GM12878 (cell line): ENCODE measurements around the gene SP8. TPM values are rescaled to one million over a fixed set of nuclear protein-coding genes. Genes with fewer than 3 reads are reported as not detected.
"Not testable (repeated sequence)": the region's sequence is repeated elsewhere in the genome, so short reads cannot be mapped to it uniquely, and the experiment has no call there.

ENCODE experiments used
- ATAC-seq: fragments of 200-7000 bp; cut with Tn5 transposase; 3 replicates; pipeline ENCODE4 v1.9.1; 2020; ENCODE audit warnings: mild to moderate bottlenecking, moderate library complexity
- Bru-seq: library from RNA; stranded (reverse); fragments of 400-500 nt; gene quantifications from one replicate; lab custom pipeline; 2021; lab: Mats Ljungman, UMichigan
- BruChase-seq, 2 experiments: library from RNA; stranded (reverse); fragments of 400-500 nt; gene quantifications; one replicate each; lab custom pipeline; 2021; lab: Mats Ljungman, UMichigan
- BruUV-seq: library from RNA; stranded (reverse); fragments of 400-500 nt; replicated peaks from 2 replicates; lab custom pipeline; 2021; lab: Mats Ljungman, UMichigan
- CTCF ChIA-PET: fragments of 300-600 bp; sonication (Branson Sonifier 250); formaldehyde crosslinking; extraction: SDS; loops from one replicate; lab custom pipeline; 2021; ENCODE audit warnings: inconsistent platforms; lab: Yijun Ruan, JAX
- POLR2A ChIA-PET: fragments of 350-600 bp; formaldehyde crosslinking; extraction: SDS; loops from one replicate; lab custom pipeline; 2021; ENCODE audit warnings: inconsistent platforms; lab: Charles Lee
- RAD21 ChIA-PET: fragments of 300-600 bp; sonication (Branson Sonifier 250); formaldehyde crosslinking; loops from one replicate; lab custom pipeline; 2023; ENCODE audit warnings: antibody characterized with exemption; ENCODE audit not compliant: unreplicated experiment; lab: Charles Lee
- SMC1A ChIA-PET: fragments of 300-600 bp; sonication (Branson Sonifier 250); formaldehyde crosslinking; loops from one replicate; lab custom pipeline; 2023; ENCODE audit not compliant: unreplicated experiment, uncharacterized antibody; lab: Charles Lee
- DNase-seq: peaks from one replicate; pipeline ENCODE4 v3.0.0-alpha.2; 2011; ENCODE audit warnings: low read depth, low spot score
- FAIRE-seq: peaks from 3 replicates; lab custom pipeline; 2011; peaks lifted over from hg19 to GRCh38; lab: Jason Lieb, UNC
- H2AFZ ChIP-seq: 2 replicates; pipeline ENCODE4 v1.6.0; 2011; ENCODE audit warnings: low read depth, low read length, control low read depth; ENCODE audit not compliant: control insufficient read depth
- H3K27ac ChIP-seq: 2 replicates; pipeline ENCODE4 v1.5.1; 2011; ENCODE audit warnings: control low read depth; ENCODE audit not compliant: control insufficient read depth, insufficient read depth
- H3K27me3 ChIP-seq, 2 experiments: replicated peaks in 1 of 2; 2 replicates each; pipeline versions ENCODE4 v1.6.0 to v1.6.1; 2011; ENCODE audit warnings: low read length in 1 of 2; ENCODE audit not compliant: control insufficient read depth in 2 of 2, insufficient read depth in 2 of 2
- H3K36me3 ChIP-seq, 2 experiments: 2 replicates each; pipeline ENCODE4 v1.5.1; 2011; ENCODE audit warnings: low read length in 1 of 2; ENCODE audit not compliant: control insufficient read depth in 2 of 2, insufficient read depth in 2 of 2
- H3K4me1 ChIP-seq: 2 replicates; pipeline ENCODE4 v1.6.1; 2011; ENCODE audit warnings: mild to moderate bottlenecking, low read length, moderate library complexity, mixed read lengths; ENCODE audit not compliant: control insufficient read depth, insufficient read depth
- H3K4me2 ChIP-seq: 2 replicates; pipeline ENCODE4 v1.6.0; 2011; ENCODE audit warnings: control low read depth; ENCODE audit not compliant: control insufficient read depth, insufficient read depth
- H3K4me3 ChIP-seq: fragments of 200-600 bp; sonication (generic); 2 replicates; pipeline ENCODE4 v1.5.1; 2016
- H3K79me2 ChIP-seq: 2 replicates; pipeline ENCODE4 v1.6.0; 2011; ENCODE audit warnings: low read length; ENCODE audit not compliant: control insufficient read depth, insufficient read depth
- H3K9ac ChIP-seq: 2 replicates; pipeline ENCODE4 v1.8.0; 2011; ENCODE audit warnings: low read length, control low read depth, mixed read lengths; ENCODE audit not compliant: control insufficient read depth, insufficient read depth
- H3K9me3 ChIP-seq: replicated peaks from 3 replicates; pipeline ENCODE4 v1.5.1; 2011; ENCODE audit warnings: mild to moderate bottlenecking, low read length; ENCODE audit not compliant: control insufficient read depth, insufficient read depth
- H4K20me1 ChIP-seq: 2 replicates; pipeline ENCODE4 v1.6.0; 2011; ENCODE audit not compliant: control insufficient read depth, insufficient read depth
- CBX5 ChIP-seq: sonication (generic); IDR thresholded peaks from 2 replicates; pipeline ENCODE4 v1.6.1; 2016; ENCODE audit warnings: low read depth, moderate library complexity, mild to moderate bottlenecking, inconsistent platforms
- FOS ChIP-seq: IDR thresholded peaks from 3 replicates; pipeline ENCODE4 v1.6.1; 2011; ENCODE audit warnings: borderline replicate concordance; ENCODE audit not compliant: insufficient read length; ENCODE audit errors: extremely low read depth
- ZNF24 ChIP-seq: fragments of 450-650 bp; IDR thresholded peaks from 2 replicates; pipeline ENCODE4 v1.6.1; 2017; ENCODE audit warnings: antibody characterized with exemption, mild to moderate bottlenecking
- WGBS: methylation state at CpG from one replicate; pipeline ENCODE4 v1.1.6; 2016; ENCODE audit warnings: low lambda C conversion rate; ENCODE audit not compliant: insufficient replicate concordance, insufficient coverage; ENCODE audit errors: missing lambda C conversion rate; 5-methylcytosine and 5-hydroxymethylcytosine counted together
- in situ Hi-C: fragments of 300-500 bp; cut with MboI; formaldehyde crosslinking; loops from 9 replicates; pipeline ENCODE4 v1.14.3; 2018; ENCODE audit warnings: mixed read lengths
- intact Hi-C: fragments of 100-400 bp; cut with micrococcal nuclease; formaldehyde crosslinking; loops from one replicate; pipeline ENCODE4 v1.14.2; 2022; ENCODE audit not compliant: unreplicated experiment
- long read RNA-seq, 2 experiments: library from polyadenylated mRNA; unstranded; transcript quantifications; one replicate each; pipeline ENCODE4 v2.0.0, GENCODE V29; 2019 to 2020
- polyA minus RNA-seq, 3 experiments: library from RNA; depleted of rRNA, polyadenylated mRNA; stranded (reverse); fragments of >200 nt; gene quantifications; 2 replicates each; pipeline ENCODE4 v1.2.3, GENCODE V29; 2011
- polyA plus RNA-seq, 11 experiments: library from polyadenylated mRNA; depleted of rRNA in 4 of 11; unstranded in 6 of 11; stranded (reverse) in 5 of 11; fragments of >200 nt; fragmentation: Nextera tagmentation in 4 of 11; fragmentation: Illumina TruSeq in 1 of 11; extraction: Ambion mirVana in 4 of 11; extraction: Trizol in 1 of 11; gene quantifications; 1 replicate in 1 of 11; 2 replicates in 10 of 11; pipeline versions ENCODE4 v1.2.1 to v1.2.3, GENCODE V29; 2011 to 2016; ENCODE audit warnings: inconsistent platforms in 2 of 11, missing spikeins in 2 of 11, low read depth in 1 of 11
- total RNA-seq, 4 experiments: library from RNA; depleted of rRNA in 3 of 4; stranded (reverse); fragments of >200 nt in 3 of 4; fragmentation: Illumina TruSeq in 1 of 4; extraction: Trizol in 1 of 4; gene quantifications; 2 replicates each; pipeline versions ENCODE4 v1.2.1 to v1.2.3, GENCODE V29; 2013 to 2021

SP8 gene
- total RNA-seq (2013; cell fraction: nucleolus; rRNA removed) = not detected in 2 replicates
- total RNA-seq (2014; rRNA removed) = not detected in 2 replicates
- not detected in 2 replicates for total RNA-seq (2014; rRNA removed; fragmentation: Illumina TruSeq; extraction: Trizol)
- not detected in 2 replicates for total RNA-seq (2021)
- polyA plus RNA-seq (2011; ENCODE audit: low read depth) = not detected
- not detected in 2 replicates for polyA plus RNA-seq (2011; rRNA removed)
- polyA plus RNA-seq (2011; cell fraction: cytosol; rRNA removed) = not detected in 2 replicates
- not detected in 2 replicates for polyA plus RNA-seq (2011; cell fraction: nucleus; rRNA removed)
- polyA plus RNA-seq (2012) = not detected in 2 replicates
- not detected in 2 replicates for polyA plus RNA-seq (2014; fragmentation: Illumina TruSeq; extraction: Trizol)
- not detected for polyA plus RNA-seq (2014; fragmentation: Nextera tagmentation; extraction: Ambion mirVana)
- not detected in 2 replicates for polyA plus RNA-seq (2014; rRNA removed)
- not detected for polyA plus RNA-seq (2016; fragmentation: Nextera tagmentation; extraction: Ambion mirVana)
- polyA minus RNA-seq (2011; rRNA and poly(A)+ RNA removed) = not detected in 2 replicates
- not detected in 2 replicates for polyA minus RNA-seq (2011; cell fraction: cytosol; rRNA and poly(A)+ RNA removed)
- not detected in 2 replicates for polyA minus RNA-seq (2011; cell fraction: nucleus; rRNA and poly(A)+ RNA removed)
- not detected for Bru-seq, nascent RNA
- BruChase-seq, experiment 1, labeled RNA remaining after a 6-hour chase = not detected
- BruChase-seq, experiment 2, labeled RNA remaining after a 2-hour chase = not detected
- long read RNA-seq, experiment 1 = 0 reads
- long read RNA-seq, experiment 2 = 0 reads

DNA sequence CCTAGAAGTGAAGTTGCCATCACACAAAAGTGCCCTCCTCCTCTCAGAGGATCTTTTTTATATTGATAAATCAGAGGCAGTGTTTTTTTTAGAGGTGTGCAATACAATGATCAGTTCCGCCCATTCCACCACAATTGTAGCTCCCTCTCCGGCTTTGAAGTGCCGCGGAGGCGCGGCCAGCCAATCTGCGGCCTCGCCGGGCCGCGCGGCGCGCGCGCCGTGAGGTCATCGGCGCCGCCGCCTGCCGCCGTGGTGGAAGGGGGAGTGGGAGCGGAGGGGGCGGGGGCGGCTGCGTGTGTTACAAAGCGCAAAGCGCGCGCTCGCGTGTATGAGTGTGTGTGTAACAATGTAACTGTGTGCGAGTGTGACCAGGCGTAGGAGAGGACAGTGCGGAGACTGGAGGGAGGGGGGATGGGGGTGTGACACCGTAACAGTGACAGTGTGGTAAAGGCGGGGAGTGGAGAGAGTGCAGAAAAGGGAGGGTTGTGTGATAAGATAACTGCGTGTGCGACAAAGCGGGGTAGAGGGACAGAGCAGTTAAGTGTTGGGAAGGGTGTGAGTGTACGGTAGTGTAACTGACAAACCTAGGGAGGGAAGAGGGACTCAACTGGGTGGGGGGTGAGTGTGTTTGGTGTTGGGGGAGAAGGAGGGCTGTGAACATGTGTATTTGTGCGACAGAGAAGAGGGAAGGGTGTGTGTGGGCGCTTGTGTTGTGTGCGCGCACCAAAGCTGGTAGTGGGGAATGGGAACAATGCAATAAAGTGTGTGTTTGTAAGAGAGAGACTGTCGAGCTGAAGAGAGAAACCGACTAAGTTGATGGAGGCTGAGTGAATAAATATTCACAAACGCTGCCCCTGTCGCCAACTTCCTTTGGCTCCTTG, at the start of gene SP8:
Gene SP8, minus strand, starts transcription at position 108 of the 881 bp plus-strand sequence. Its CDS starts 88 bp downstream, at position 20.
- Histone ChIP-seq H3K27me3 (peaks cover 8 to 18% of the 10 kb centered on the region in 2 experiments; a peak in 3 of 4 replicates), H3K9ac (no peak within 1 kb of the TSS)
- CTCF ChIA-PET = no interaction called here

DNA sequence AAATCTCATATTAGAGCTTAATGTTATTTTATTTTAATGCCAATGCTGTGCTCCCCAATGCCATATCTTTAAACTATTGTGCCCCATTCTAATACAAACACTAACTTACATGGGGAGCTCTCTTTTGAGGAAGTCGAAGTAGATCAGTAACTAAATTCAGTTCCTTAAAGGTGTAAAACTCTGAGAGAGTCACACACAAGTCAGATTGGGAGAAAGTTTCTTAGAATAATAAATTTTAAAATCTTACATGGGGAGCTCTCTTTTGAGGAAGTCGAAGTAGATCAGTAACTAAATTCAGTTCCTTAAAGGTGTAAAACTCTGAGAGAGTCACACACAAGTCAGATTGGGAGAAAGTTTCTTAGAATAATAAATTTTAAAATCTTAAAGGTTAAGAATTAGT, 49.7 kb upstream of the SP8 start:
- 0% methylated on average over 2 of the region's 2 CpGs for WGBS
- H3K4me1 ChIP-seq, H3K79me2 ChIP-seq, H2AFZ ChIP-seq, H3K36me3 ChIP-seq, in situ Hi-C loops, H3K4me2 ChIP-seq, H3K9ac ChIP-seq, POLR2A ChIA-PET, H4K20me1 ChIP-seq, FAIRE-seq, DNase-seq, H3K9me3 ChIP-seq, H3K27me3 ChIP-seq, H3K27ac ChIP-seq, H3K4me3 ChIP-seq, BruUV-seq, intact Hi-C loops: not testable (repeated sequence)
- ATAC-seq = peak; percentile 48
- ChIA-PET RAD21 (interaction anchor here (1.1 to 1.2 kb wide), 2 partner anchors 56 to 61 kb away, joined by 3 to 5 read pairs; no protein-coding TSS in a partner anchor), SMC1A (interaction anchor here (1.3 kb wide), 1 partner anchor 11 kb away, joined by 5 read pairs; no protein-coding TSS in a partner anchor), CTCF (interaction anchor here (2.2 kb wide), 1 partner anchor 418 kb away, joined by 7 read pairs; no protein-coding TSS in a partner anchor)

More for the DNA sequence above, at the start of gene SP8:
- H4K20me1 ChIP-seq = no peaks in the 10 kb centered on the region
- ChIA-PET RAD21 (no interaction called here), SMC1A (no interaction called here), POLR2A (no interaction called here)
- in situ Hi-C loops (no loop called here), intact Hi-C loops (no loop called here)
- DNase-seq = no peak
- no peak within 1 kb of the TSS for H3K27ac ChIP-seq
- FAIRE-seq = no peak
- H3K79me2 ChIP-seq = no peaks in the 10 kb centered on the region
- no peak within 1 kb of the TSS for H3K4me3 ChIP-seq
- 52% methylated on average over 39 of the region's 50 CpGs for WGBS
- H2AFZ ChIP-seq = no peak within 1 kb of the TSS
- H3K4me1 ChIP-seq = no peaks in the 10 kb centered on the region
- peaks cover 7% of the 10 kb centered on the region; the same call in 2 of the 3 replicates for H3K9me3 ChIP-seq
- no TSS peak for BruUV-seq
- no peak within 1 kb of the TSS for H3K4me2 ChIP-seq
- no peaks in the 10 kb centered on the region for H3K36me3 ChIP-seq
- TF ChIP-seq CBX5 = no peak
- TF ChIP-seq ZNF24 = no peak
- TF ChIP-seq FOS = no peak
- no peak for ATAC-seq
